HepG2 (cell line): Measurements from ENCODE around the gene WNT5B. TPM values are rescaled to one million over a fixed set of nuclear protein-coding genes. Genes with fewer than 3 reads are reported as not detected.

Experiments
- CCDC6 ChIP-seq: sonication (generic); formaldehyde crosslinking; IDR thresholded peaks from 2 replicates; pipeline ENCODE4 v1.8.1; 2022; ENCODE audit warnings: mild to moderate bottlenecking, missing genetic modification reagents, moderate library complexity
- ELF1 ChIP-seq: sonication (generic); formaldehyde crosslinking; IDR thresholded peaks from 2 replicates; pipeline ENCODE4 v1.4.0; 2020; ENCODE audit warnings: missing genetic modification reagents
- KLF13 ChIP-seq: sonication (generic); formaldehyde crosslinking; IDR thresholded peaks from 2 replicates; pipeline ENCODE4 v1.4.0; 2020; ENCODE audit warnings: mild to moderate bottlenecking, missing genetic modification reagents
- MTF2 ChIP-seq: sonication (generic); formaldehyde crosslinking; IDR thresholded peaks from 2 replicates; pipeline ENCODE4 v1.5.0; 2020; ENCODE audit warnings: missing genetic modification reagents, borderline replicate concordance
- PCBP1 ChIP-seq: fragments of 200-400 bp; formaldehyde crosslinking; IDR thresholded peaks from 2 replicates; pipeline ENCODE4 v1.6.1; 2017; ENCODE audit warnings: mild to moderate bottlenecking, low read depth, low read length, borderline replicate concordance
- SMARCC2 ChIP-seq: fragments of 450-650 bp; IDR thresholded peaks from 2 replicates; pipeline ENCODE4 v1.6.1; 2017; ENCODE audit warnings: antibody characterized with exemption, mild to moderate bottlenecking
- SMC3 ChIP-seq: IDR thresholded peaks from 2 replicates; pipeline ENCODE4 v1.6.1; 2011; ENCODE audit warnings: low read length, improper control_type of control experiment
- polyA plus RNA-seq, 8 experiments: library from polyadenylated mRNA; depleted of rRNA in 3 of 8; stranded (reverse) in 7 of 8; unstranded in 1 of 8; fragments of >200 nt; fragmentation: Illumina TruSeq in 4 of 8; extraction: Trizol in 4 of 8; gene quantifications; 2 replicates each; pipeline versions ENCODE4 v1.2.1 to v1.2.3, GENCODE V29; 2011 to 2016; ENCODE audit warnings: low read depth in 4 of 8, missing spikeins in 1 of 8, mixed read lengths in 1 of 8; ENCODE audit not compliant: insufficient read depth in 1 of 8
- total RNA-seq, 5 experiments: library from RNA; depleted of rRNA; stranded (reverse); fragments of >200 nt; fragmentation: Illumina TruSeq; extraction: Trizol; gene quantifications; 2 replicates each; pipeline ENCODE4 v1.2.3, GENCODE V29; 2016; ENCODE audit warnings: low read depth in 1 of 5
- TF ChIP-seq, protein P1 (sequence below): sonication (generic); formaldehyde crosslinking; IDR thresholded peaks from 2 replicates; pipeline ENCODE4 v1.5.1; 2020; ENCODE audit warnings: mild to moderate bottlenecking, missing genetic modification reagents, borderline replicate concordance
- TF ChIP-seq, protein P2 (sequence below): sonication (generic); formaldehyde crosslinking; IDR thresholded peaks from 2 replicates; pipeline ENCODE4 v1.8.1; 2022; ENCODE audit warnings: mild to moderate bottlenecking, missing genetic modification reagents
- TF ChIP-seq, protein P3 (sequence below): sonication (generic); formaldehyde crosslinking; IDR thresholded peaks from 2 replicates; pipeline ENCODE4; 2020; ENCODE audit warnings: missing genetic modification reagents, mild to moderate bottlenecking, borderline replicate concordance
- TF ChIP-seq, protein P4 (sequence below): sonication (generic); formaldehyde crosslinking; IDR thresholded peaks from 2 replicates; pipeline ENCODE4 v1.5.0; 2020; ENCODE audit warnings: mild to moderate bottlenecking, missing genetic modification reagents

WNT5B gene
- total and polyA plus RNA-seq, 2 of the 13 experiments (the other 11 are each of a cell fraction or from before 2014, with no cell fraction given): 0.04 TPM; not detected in 1

DNA sequence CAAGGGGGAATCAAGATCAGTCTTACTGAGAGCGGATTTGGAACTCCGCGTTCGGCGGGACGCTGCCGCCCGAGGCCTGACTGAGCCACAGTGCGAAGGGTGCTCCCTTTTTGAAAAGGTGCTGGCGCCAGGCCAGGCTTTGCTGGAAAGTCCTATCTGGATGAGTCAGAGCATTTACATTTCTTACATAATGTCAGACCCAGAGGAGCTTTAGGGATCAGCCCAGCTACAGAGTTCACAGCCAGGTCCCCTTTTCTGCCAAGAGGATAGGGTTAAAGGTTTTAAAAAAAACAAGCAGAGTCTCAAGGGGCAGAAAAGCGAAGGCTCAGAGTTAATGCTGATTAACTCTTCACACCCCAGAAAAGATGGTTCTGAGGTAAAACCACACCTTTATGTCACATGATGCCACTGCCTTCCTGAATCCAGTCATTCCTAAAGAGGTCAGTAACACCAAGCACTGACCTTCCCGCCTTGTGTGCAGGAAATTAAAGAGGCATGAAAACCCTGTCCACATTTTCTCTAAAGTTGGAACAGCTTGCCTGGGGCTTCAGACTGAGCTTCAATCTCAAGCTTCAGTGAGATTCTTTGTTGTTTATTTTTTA lies 22.9 kb upstream of the WNT5B start (continued):
- TF ChIP-seq, protein P1, sequence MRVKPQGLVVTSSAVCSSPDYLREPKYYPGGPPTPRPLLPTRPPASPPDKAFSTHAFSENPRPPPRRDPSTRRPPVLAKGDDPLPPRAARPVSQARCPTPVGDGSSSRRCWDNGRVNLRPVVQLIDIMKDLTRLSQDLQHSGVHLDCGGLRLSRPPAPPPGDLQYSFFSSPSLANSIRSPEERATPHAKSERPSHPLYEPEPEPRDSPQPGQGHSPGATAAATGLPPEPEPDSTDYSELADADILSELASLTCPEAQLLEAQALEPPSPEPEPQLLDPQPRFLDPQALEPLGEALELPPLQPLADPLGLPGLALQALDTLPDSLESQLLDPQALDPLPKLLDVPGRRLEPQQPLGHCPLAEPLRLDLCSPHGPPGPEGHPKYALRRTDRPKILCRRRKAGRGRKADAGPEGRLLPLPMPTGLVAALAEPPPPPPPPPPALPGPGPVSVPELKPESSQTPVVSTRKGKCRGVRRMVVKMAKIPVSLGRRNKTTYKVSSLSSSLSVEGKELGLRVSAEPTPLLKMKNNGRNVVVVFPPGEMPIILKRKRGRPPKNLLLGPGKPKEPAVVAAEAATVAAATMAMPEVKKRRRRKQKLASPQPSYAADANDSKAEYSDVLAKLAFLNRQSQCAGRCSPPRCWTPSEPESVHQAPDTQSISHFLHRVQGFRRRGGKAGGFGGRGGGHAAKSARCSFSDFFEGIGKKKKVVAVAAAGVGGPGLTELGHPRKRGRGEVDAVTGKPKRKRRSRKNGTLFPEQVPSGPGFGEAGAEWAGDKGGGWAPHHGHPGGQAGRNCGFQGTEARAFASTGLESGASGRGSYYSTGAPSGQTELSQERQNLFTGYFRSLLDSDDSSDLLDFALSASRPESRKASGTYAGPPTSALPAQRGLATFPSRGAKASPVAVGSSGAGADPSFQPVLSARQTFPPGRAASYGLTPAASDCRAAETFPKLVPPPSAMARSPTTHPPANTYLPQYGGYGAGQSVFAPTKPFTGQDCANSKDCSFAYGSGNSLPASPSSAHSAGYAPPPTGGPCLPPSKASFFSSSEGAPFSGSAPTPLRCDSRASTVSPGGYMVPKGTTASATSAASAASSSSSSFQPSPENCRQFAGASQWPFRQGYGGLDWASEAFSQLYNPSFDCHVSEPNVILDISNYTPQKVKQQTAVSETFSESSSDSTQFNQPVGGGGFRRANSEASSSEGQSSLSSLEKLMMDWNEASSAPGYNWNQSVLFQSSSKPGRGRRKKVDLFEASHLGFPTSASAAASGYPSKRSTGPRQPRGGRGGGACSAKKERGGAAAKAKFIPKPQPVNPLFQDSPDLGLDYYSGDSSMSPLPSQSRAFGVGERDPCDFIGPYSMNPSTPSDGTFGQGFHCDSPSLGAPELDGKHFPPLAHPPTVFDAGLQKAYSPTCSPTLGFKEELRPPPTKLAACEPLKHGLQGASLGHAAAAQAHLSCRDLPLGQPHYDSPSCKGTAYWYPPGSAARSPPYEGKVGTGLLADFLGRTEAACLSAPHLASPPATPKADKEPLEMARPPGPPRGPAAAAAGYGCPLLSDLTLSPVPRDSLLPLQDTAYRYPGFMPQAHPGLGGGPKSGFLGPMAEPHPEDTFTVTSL (CRISPR knock-in tag): peak; percentile 59; the same call in 1 of the 2 replicates
- TF ChIP-seq SMARCC2: no peak
- TF ChIP-seq KLF13 (CRISPR knock-in tag): no peak
- no peak for TF ChIP-seq ELF1 (CRISPR knock-in tag)
- TF ChIP-seq, protein P2, sequence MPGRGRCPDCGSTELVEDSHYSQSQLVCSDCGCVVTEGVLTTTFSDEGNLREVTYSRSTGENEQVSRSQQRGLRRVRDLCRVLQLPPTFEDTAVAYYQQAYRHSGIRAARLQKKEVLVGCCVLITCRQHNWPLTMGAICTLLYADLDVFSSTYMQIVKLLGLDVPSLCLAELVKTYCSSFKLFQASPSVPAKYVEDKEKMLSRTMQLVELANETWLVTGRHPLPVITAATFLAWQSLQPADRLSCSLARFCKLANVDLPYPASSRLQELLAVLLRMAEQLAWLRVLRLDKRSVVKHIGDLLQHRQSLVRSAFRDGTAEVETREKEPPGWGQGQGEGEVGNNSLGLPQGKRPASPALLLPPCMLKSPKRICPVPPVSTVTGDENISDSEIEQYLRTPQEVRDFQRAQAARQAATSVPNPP (CRISPR knock-in tag): no peak
- TF ChIP-seq, protein P3, sequence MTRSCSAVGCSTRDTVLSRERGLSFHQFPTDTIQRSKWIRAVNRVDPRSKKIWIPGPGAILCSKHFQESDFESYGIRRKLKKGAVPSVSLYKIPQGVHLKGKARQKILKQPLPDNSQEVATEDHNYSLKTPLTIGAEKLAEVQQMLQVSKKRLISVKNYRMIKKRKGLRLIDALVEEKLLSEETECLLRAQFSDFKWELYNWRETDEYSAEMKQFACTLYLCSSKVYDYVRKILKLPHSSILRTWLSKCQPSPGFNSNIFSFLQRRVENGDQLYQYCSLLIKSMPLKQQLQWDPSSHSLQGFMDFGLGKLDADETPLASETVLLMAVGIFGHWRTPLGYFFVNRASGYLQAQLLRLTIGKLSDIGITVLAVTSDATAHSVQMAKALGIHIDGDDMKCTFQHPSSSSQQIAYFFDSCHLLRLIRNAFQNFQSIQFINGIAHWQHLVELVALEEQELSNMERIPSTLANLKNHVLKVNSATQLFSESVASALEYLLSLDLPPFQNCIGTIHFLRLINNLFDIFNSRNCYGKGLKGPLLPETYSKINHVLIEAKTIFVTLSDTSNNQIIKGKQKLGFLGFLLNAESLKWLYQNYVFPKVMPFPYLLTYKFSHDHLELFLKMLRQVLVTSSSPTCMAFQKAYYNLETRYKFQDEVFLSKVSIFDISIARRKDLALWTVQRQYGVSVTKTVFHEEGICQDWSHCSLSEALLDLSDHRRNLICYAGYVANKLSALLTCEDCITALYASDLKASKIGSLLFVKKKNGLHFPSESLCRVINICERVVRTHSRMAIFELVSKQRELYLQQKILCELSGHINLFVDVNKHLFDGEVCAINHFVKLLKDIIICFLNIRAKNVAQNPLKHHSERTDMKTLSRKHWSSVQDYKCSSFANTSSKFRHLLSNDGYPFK (CRISPR knock-in tag): no peak
- no peak for TF ChIP-seq SMC3
- no peak for TF ChIP-seq MTF2 (CRISPR knock-in tag)
- TF ChIP-seq, protein P4, sequence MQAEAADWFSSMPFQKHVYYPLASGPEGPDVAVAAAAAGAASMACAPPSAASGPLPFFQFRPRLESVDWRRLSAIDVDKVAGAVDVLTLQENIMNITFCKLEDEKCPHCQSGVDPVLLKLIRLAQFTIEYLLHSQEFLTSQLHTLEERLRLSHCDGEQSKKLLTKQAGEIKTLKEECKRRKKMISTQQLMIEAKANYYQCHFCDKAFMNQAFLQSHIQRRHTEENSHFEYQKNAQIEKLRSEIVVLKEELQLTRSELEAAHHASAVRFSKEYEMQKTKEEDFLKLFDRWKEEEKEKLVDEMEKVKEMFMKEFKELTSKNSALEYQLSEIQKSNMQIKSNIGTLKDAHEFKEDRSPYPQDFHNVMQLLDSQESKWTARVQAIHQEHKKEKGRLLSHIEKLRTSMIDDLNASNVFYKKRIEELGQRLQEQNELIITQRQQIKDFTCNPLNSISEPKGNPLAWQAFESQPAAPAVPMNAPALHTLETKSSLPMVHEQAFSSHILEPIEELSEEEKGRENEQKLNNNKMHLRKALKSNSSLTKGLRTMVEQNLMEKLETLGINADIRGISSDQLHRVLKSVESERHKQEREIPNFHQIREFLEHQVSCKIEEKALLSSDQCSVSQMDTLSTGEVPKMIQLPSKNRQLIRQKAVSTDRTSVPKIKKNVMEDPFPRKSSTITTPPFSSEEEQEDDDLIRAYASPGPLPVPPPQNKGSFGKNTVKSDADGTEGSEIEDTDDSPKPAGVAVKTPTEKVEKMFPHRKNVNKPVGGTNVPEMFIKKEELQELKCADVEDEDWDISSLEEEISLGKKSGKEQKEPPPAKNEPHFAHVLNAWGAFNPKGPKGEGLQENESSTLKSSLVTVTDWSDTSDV (CRISPR knock-in tag): no peak
- TF ChIP-seq PCBP1: no peak
- peak; percentile 55; the same call in 1 of the 2 replicates for TF ChIP-seq CCDC6 (CRISPR knock-in tag)
